ENCODE measurements around the gene JOSD1. TPM values are rescaled to one million over a fixed set of nuclear protein-coding genes. Genes with fewer than 3 reads are reported as not detected.

The JOSD1 gene
- total and polyA plus RNA-seq, 5 donors from 2014 or later, result 8.7 to 205 (median 11.1) TPM

GRCh38 chr22:38736257-38736570, 35.5 kb upstream of the JOSD1 start:
- DNase-seq, result no peak
- Histone ChIP-seq H3K27ac (ENCODE audit: insufficient read depth, low read length, poor library complexity, severe bottlenecking) (peak overlapping the region; percentile 47), H3K4me3 (ENCODE audit: low read depth, low read length) (no peak overlapping the region), H3K36me3 (ENCODE audit: control insufficient read depth, insufficient read depth, low read length) (peaks cover 79% of the 10 kb centered on the region), H3K4me1 (ENCODE audit: control insufficient read depth, insufficient read depth, low read length, poor library complexity, severe bottlenecking) (peaks cover 25% of the 10 kb centered on the region), H3K9me3 (ENCODE audit: control insufficient read depth in 2 of 2, low read length in 2 of 2) (no peaks in the 10 kb centered on the region), H3K27me3 (ENCODE audit: control insufficient read depth, insufficient read depth, low read length) (no peaks in the 10 kb centered on the region)
- ATAC-seq (ENCODE audit: low read depth in 2 of 2), result no peak
- peaks cover 23% of the 10 kb centered on the region for H3K36me3 Mint-ChIP-seq
- H3K4me3 Mint-ChIP-seq, result peak overlapping the region in 2 of 4 donors; percentile 31 to 58
- H3K27me3 Mint-ChIP-seq, result no peaks in the 10 kb centered on the region
- no peaks in the 10 kb centered on the region for H3K9me3 Mint-ChIP-seq
- H3K4me1 Mint-ChIP-seq, result peaks cover 5 to 64% (median 22%) of the 10 kb centered on the region in 4 donors
- H3K27ac Mint-ChIP-seq, result peak overlapping the region in 2 of 3 donors; percentile 63 to 80

GRCh38 chr22:38735465-38736256, 34.9 kb upstream of the JOSD1 start:
- Mint-ChIP-seq H3K27ac (peak overlapping the region; percentile 80 to 89 (median 89)), H3K9me3 (no peaks in the 10 kb centered on the region), H3K36me3 (peaks cover 27% of the 10 kb centered on the region), H3K27me3 (no peaks in the 10 kb centered on the region), H3K4me3 (peak overlapping the region in 2 of 4 donors; percentile 31 to 77), H3K4me1 (peaks cover 5 to 61% (median 22%) of the 10 kb centered on the region in 4 donors)
- Histone ChIP-seq H3K27me3 (ENCODE audit: control insufficient read depth, insufficient read depth, low read length) (no peaks in the 10 kb centered on the region), H3K36me3 (ENCODE audit: control insufficient read depth, insufficient read depth, low read length) (peaks cover 75% of the 10 kb centered on the region), H3K9me3 (ENCODE audit: control insufficient read depth in 2 of 2, low read length in 2 of 2) (no peaks in the 10 kb centered on the region), H3K4me1 (ENCODE audit: control insufficient read depth, insufficient read depth, low read length, poor library complexity, severe bottlenecking) (peaks cover 23% of the 10 kb centered on the region), H3K4me3 (ENCODE audit: low read depth, low read length) (no peak overlapping the region), H3K27ac (ENCODE audit: insufficient read depth, low read length, poor library complexity, severe bottlenecking) (peak overlapping the region; percentile 47)
- ATAC-seq (ENCODE audit: low read depth in 2 of 2), result no peak
- DNase-seq, result peak in 1 of 3 donors; percentile 34

GRCh38 chr22:38735126-38735464, 34.4 kb upstream of the JOSD1 start:
- Mint-ChIP-seq H3K4me1 (peaks cover 5 to 61% (median 22%) of the 10 kb centered on the region in 4 donors), H3K36me3 (peaks cover 33% of the 10 kb centered on the region), H3K9me3 (no peaks in the 10 kb centered on the region), H3K27me3 (no peaks in the 10 kb centered on the region), H3K4me3 (peak overlapping the region in 1 of 4 donors; percentile 77), H3K27ac (peak overlapping the region; percentile 80 to 89 (median 89))
- no peaks in the 10 kb centered on the region for H3K9me3 ChIP-seq (ENCODE audit: control insufficient read depth in 2 of 2, low read length in 2 of 2)
- peak overlapping the region; percentile 47 for H3K27ac ChIP-seq (ENCODE audit: insufficient read depth, low read length, poor library complexity, severe bottlenecking)
- ATAC-seq (ENCODE audit: low read depth in 2 of 2) (no peak), DNase-seq (no peak)
- peaks cover 71% of the 10 kb centered on the region for H3K36me3 ChIP-seq (ENCODE audit: control insufficient read depth, insufficient read depth, low read length)
- no peaks in the 10 kb centered on the region for H3K27me3 ChIP-seq (ENCODE audit: control insufficient read depth, insufficient read depth, low read length)
- no peak overlapping the region for H3K4me3 ChIP-seq (ENCODE audit: low read depth, low read length)
- peaks cover 23% of the 10 kb centered on the region for H3K4me1 ChIP-seq (ENCODE audit: control insufficient read depth, insufficient read depth, low read length, poor library complexity, severe bottlenecking)

GRCh38 chr22:38734421-38735100, 33.8 kb upstream of the JOSD1 start:
- Mint-ChIP-seq H3K36me3 (peaks cover 37% of the 10 kb centered on the region), H3K27ac (peak overlapping the region; percentile 80 to 90 (median 89)), H3K4me3 (peak overlapping the region in 2 of 4 donors; percentile 43 to 77), H3K4me1 (peaks cover 5 to 55% (median 22%) of the 10 kb centered on the region in 4 donors), H3K27me3 (no peaks in the 10 kb centered on the region), H3K9me3 (no peaks in the 10 kb centered on the region)
- ATAC-seq (ENCODE audit: low read depth in 2 of 2) (no peak), DNase-seq (no peak)
- Histone ChIP-seq H3K4me3 (ENCODE audit: low read depth, low read length) (no peak overlapping the region), H3K27ac (ENCODE audit: insufficient read depth, low read length, poor library complexity, severe bottlenecking) (peak overlapping the region; percentile 45), H3K27me3 (ENCODE audit: control insufficient read depth, insufficient read depth, low read length) (no peaks in the 10 kb centered on the region), H3K36me3 (ENCODE audit: control insufficient read depth, insufficient read depth, low read length) (peaks cover 71% of the 10 kb centered on the region), H3K9me3 (ENCODE audit: control insufficient read depth in 2 of 2, low read length in 2 of 2) (no peaks in the 10 kb centered on the region), H3K4me1 (ENCODE audit: control insufficient read depth, insufficient read depth, low read length, poor library complexity, severe bottlenecking) (peaks cover 23% of the 10 kb centered on the region)

- Mint-ChIP-seq H3K36me3 (peaks cover 37% of the 10 kb centered on the region), H3K9me3 (no peaks in the 10 kb centered on the region), H3K27ac (peak overlapping the region; percentile 80 to 86 (median 85)), H3K4me3 (peak overlapping the region in 1 of 4 donors; percentile 77), H3K4me1 (peaks cover 5 to 58% (median 22%) of the 10 kb centered on the region in 4 donors), H3K27me3 (no peaks in the 10 kb centered on the region)
- Histone ChIP-seq H3K4me1 (ENCODE audit: control insufficient read depth, insufficient read depth, low read length, poor library complexity, severe bottlenecking) (peaks cover 23% of the 10 kb centered on the region), H3K9me3 (ENCODE audit: control insufficient read depth in 2 of 2, low read length in 2 of 2) (no peaks in the 10 kb centered on the region), H3K4me3 (ENCODE audit: low read depth, low read length) (no peak overlapping the region), H3K36me3 (ENCODE audit: control insufficient read depth, insufficient read depth, low read length) (peaks cover 71% of the 10 kb centered on the region), H3K27me3 (ENCODE audit: control insufficient read depth, insufficient read depth, low read length) (no peaks in the 10 kb centered on the region), H3K27ac (ENCODE audit: insufficient read depth, low read length, poor library complexity, severe bottlenecking) (peak overlapping the region; percentile 52)
- DNase-seq (no peak), ATAC-seq (ENCODE audit: low read depth in 2 of 2) (peak in 1 of 2 donors; percentile 1)
Measured at GRCh38 chr22:38733724-38734381, 33.1 kb upstream of the JOSD1 start.

GRCh38 chr22:38733329-38733723, 32.6 kb upstream of the JOSD1 start:
- ATAC-seq (ENCODE audit: low read depth in 2 of 2) (peak; percentile 43 to 57), DNase-seq (peak in 1 of 3 donors; percentile 65)
- Mint-ChIP-seq H3K9me3 (no peaks in the 10 kb centered on the region), H3K4me1 (peaks cover 5 to 57% (median 21%) of the 10 kb centered on the region in 4 donors), H3K4me3 (peak overlapping the region in 3 of 4 donors; percentile 4 to 75 (median 19)), H3K27me3 (no peaks in the 10 kb centered on the region), H3K27ac (peak overlapping the region; percentile 59 to 86 (median 80)), H3K36me3 (peaks cover 40% of the 10 kb centered on the region)
- Histone ChIP-seq H3K27me3 (ENCODE audit: control insufficient read depth, insufficient read depth, low read length) (no peaks in the 10 kb centered on the region), H3K36me3 (ENCODE audit: control insufficient read depth, insufficient read depth, low read length) (peaks cover 71% of the 10 kb centered on the region), H3K27ac (ENCODE audit: insufficient read depth, low read length, poor library complexity, severe bottlenecking) (peak overlapping the region; percentile 52), H3K4me3 (ENCODE audit: low read depth, low read length) (no peak overlapping the region), H3K9me3 (ENCODE audit: control insufficient read depth in 2 of 2, low read length in 2 of 2) (no peaks in the 10 kb centered on the region), H3K4me1 (ENCODE audit: control insufficient read depth, insufficient read depth, low read length, poor library complexity, severe bottlenecking) (peaks cover 23% of the 10 kb centered on the region)

- Histone ChIP-seq H3K9me3 (ENCODE audit: control insufficient read depth in 2 of 2, low read length in 2 of 2) (no peaks in the 10 kb centered on the region), H3K36me3 (ENCODE audit: control insufficient read depth, insufficient read depth, low read length) (peaks cover 71% of the 10 kb centered on the region), H3K4me3 (ENCODE audit: low read depth, low read length) (no peak overlapping the region), H3K27me3 (ENCODE audit: control insufficient read depth, insufficient read depth, low read length) (no peaks in the 10 kb centered on the region), H3K4me1 (ENCODE audit: control insufficient read depth, insufficient read depth, low read length, poor library complexity, severe bottlenecking) (peaks cover 17% of the 10 kb centered on the region), H3K27ac (ENCODE audit: insufficient read depth, low read length, poor library complexity, severe bottlenecking) (no peak overlapping the region)
- ATAC-seq (ENCODE audit: low read depth in 2 of 2), result no peak
- H3K27me3 Mint-ChIP-seq, result no peaks in the 10 kb centered on the region
- peaks cover 36% of the 10 kb centered on the region for H3K36me3 Mint-ChIP-seq
- peak overlapping the region in 2 of 4 donors; percentile 33 to 57 for H3K4me3 Mint-ChIP-seq
- peaks cover 5 to 47% (median 16%) of the 10 kb centered on the region in 4 donors for H3K4me1 Mint-ChIP-seq
- H3K27ac Mint-ChIP-seq, result peak overlapping the region; percentile 63 to 85 (median 80)
- H3K9me3 Mint-ChIP-seq, result no peaks in the 10 kb centered on the region
- DNase-seq, result no peak
Measured at GRCh38 chr22:38732251-38732815, 31.6 kb upstream of the JOSD1 start.

Measured in CD4-positive, CD25-positive, alpha-beta regulatory T cell (primary cell).